K562 (cell line): Measurements from ENCODE around the gene PLA2G2E. TPM values are rescaled to one million over a fixed set of nuclear protein-coding genes. Genes with fewer than 3 reads are reported as not detected.

ENCODE experiments used
- ATAC-seq: fragments of 200-7000 bp; cut with Tn5 transposase; 3 replicates; pipeline ENCODE4 v1.9.1; 2020; ENCODE audit warnings: moderate library complexity
- BruUV-seq: library from RNA; stranded (reverse); fragments of 400-500 nt; replicated peaks from 2 replicates; lab custom pipeline; 2021; lab: Mats Ljungman, UMichigan
- CTCF ChIA-PET: fragments of 300-600 bp; formaldehyde crosslinking; extraction: SDS; loops from one replicate; lab custom pipeline; 2021; ENCODE audit warnings: low intra/inter-chr PET ratio; lab: Yijun Ruan, JAX
- POLR2A ChIA-PET: fragments of 300-600, 350-650 bp; sonication (Branson Sonifier 250); formaldehyde crosslinking; extraction: SDS; loops from one replicate; lab custom pipeline; 2021; ENCODE audit warnings: antibody characterized with exemption, inconsistent platforms; lab: Yijun Ruan, JAX
- DNase-seq, 4 experiments: peaks; one replicate each; pipeline versions ENCODE4 v3.0.0 to v3.0.0-alpha.2; 2011 to 2018; ENCODE audit warnings: low spot score in 3 of 4, mixed read lengths in 3 of 4; ENCODE audit errors: extremely low read depth in 1 of 4
- FAIRE-seq: peaks from 2 replicates; lab custom pipeline; 2011; peaks lifted over from hg19 to GRCh38; lab: Jason Lieb, UNC
- H2AFZ ChIP-seq: 2 replicates; pipeline ENCODE4 v1.6.0; 2011; ENCODE audit warnings: low read depth, low read length, control low read depth, inconsistent platforms
- H3K27ac ChIP-seq: fragments of 200-600 bp; 3 replicates; pipeline ENCODE4 v1.8.0; 2011; ENCODE audit warnings: low read depth, mild to moderate bottlenecking, control low read depth, inconsistent platforms, low read length, moderate library complexity, mixed read lengths; ENCODE audit errors: extremely low read depth
- H3K27me3 ChIP-seq, 2 experiments: fragments of 300-600 bp in 1 of 2; 2 replicates in 1 of 2; 3 replicates in 1 of 2; pipeline versions ENCODE4 v1.6.0 to v1.8.0; 2011; ENCODE audit warnings: inconsistent platforms in 2 of 2, low read length in 2 of 2, mild to moderate bottlenecking in 1 of 2, mixed read lengths in 1 of 2, moderate library complexity in 1 of 2; ENCODE audit not compliant: control insufficient read depth in 2 of 2, insufficient read depth in 2 of 2
- H3K36me3 ChIP-seq: fragments of 300-600 bp; 3 replicates; pipeline ENCODE4 v1.8.0; 2011; ENCODE audit warnings: mild to moderate bottlenecking, low read length, inconsistent platforms; ENCODE audit not compliant: control insufficient read depth, insufficient read depth
- H3K4me1 ChIP-seq, 2 experiments: fragments of 200-600 bp in 1 of 2; replicated peaks in 1 of 2; 2 replicates in 1 of 2; 3 replicates in 1 of 2; pipeline versions ENCODE4 v1.5.1 to v1.8.0; 2011; ENCODE audit warnings: inconsistent platforms in 2 of 2, low read length in 2 of 2, mild to moderate bottlenecking in 1 of 2, mixed read lengths in 1 of 2, moderate library complexity in 1 of 2; ENCODE audit not compliant: control insufficient read depth in 2 of 2, insufficient read depth in 2 of 2
- H3K4me2 ChIP-seq: 2 replicates; pipeline ENCODE4 v1.6.1; 2011; ENCODE audit warnings: low read length, control low read depth, inconsistent platforms, mixed read lengths; ENCODE audit not compliant: insufficient read depth
- H3K4me3 ChIP-seq: fragments of 200-600 bp; sonication (generic), shearing (Covaris generic); 2 replicates; pipeline ENCODE4 v1.5.1; 2016; ENCODE audit warnings: control low read depth, inconsistent platforms
- H3K79me2 ChIP-seq: fragments of 200-600 bp; 3 replicates; pipeline ENCODE4 v1.8.0; 2011; ENCODE audit warnings: low read length, inconsistent platforms; ENCODE audit not compliant: control insufficient read depth, insufficient read depth
- H3K9ac ChIP-seq, 2 experiments: 2 replicates each; pipeline versions ENCODE4 v1.6.0 to v1.6.1; 2011; ENCODE audit warnings: low read depth in 2 of 2, low read length in 2 of 2, control low read depth in 1 of 2, inconsistent platforms in 1 of 2, mild to moderate bottlenecking in 1 of 2, mixed read lengths in 1 of 2; ENCODE audit not compliant: insufficient read depth in 1 of 2
- H3K9me1 ChIP-seq: one replicate; pipeline ENCODE4 v1.6.0; 2011; ENCODE audit warnings: inconsistent platforms, mild to moderate bottlenecking, low read length, moderate library complexity; ENCODE audit not compliant: control insufficient read depth, insufficient read depth
- H3K9me3 ChIP-seq: replicated peaks from 2 replicates; pipeline ENCODE4 v1.5.1; 2011; ENCODE audit warnings: low read depth, low read length, inconsistent platforms; ENCODE audit not compliant: control insufficient read depth, insufficient read depth
- H4K20me1 ChIP-seq: replicated peaks from 2 replicates; pipeline ENCODE4 v1.6.1; 2011; ENCODE audit warnings: low read length, inconsistent platforms, mixed read lengths; ENCODE audit not compliant: control insufficient read depth, insufficient read depth
- ERF ChIP-seq: fragments of 450-650 bp; formaldehyde crosslinking; IDR thresholded peaks from 2 replicates; pipeline ENCODE4 v1.4.0; 2020; ENCODE audit warnings: mild to moderate bottlenecking, mixed read lengths
- NELFE ChIP-seq: IDR thresholded peaks from 2 replicates; pipeline ENCODE4 v1.6.1; 2011; ENCODE audit warnings: mild to moderate bottlenecking; ENCODE audit not compliant: insufficient read depth, insufficient read length
- NFRKB ChIP-seq: fragments of 450-650 bp; IDR thresholded peaks from 2 replicates; pipeline ENCODE4 v1.6.1; 2016; ENCODE audit warnings: low read depth
- SP2 ChIP-seq: IDR thresholded peaks from 2 replicates; pipeline ENCODE4 v1.6.1; 2011; ENCODE audit warnings: mild to moderate bottlenecking, low read depth, low read length, moderate library complexity; ENCODE audit not compliant: poor library complexity, severe bottlenecking; ENCODE audit errors: extremely low read depth
- ZNF77 ChIP-seq: fragments of 250-450 bp; sonication (Bioruptor Pico); IDR thresholded peaks from 2 replicates; pipeline ENCODE4 v1.5.0; 2020
- WGBS: fragments of 100-300 bp; shearing (Covaris generic); methylation state at CpG from one replicate; pipeline ENCODE4 v1.1.6; 2016; ENCODE audit warnings: low coverage, mixed read lengths; ENCODE audit not compliant: insufficient coverage; ENCODE audit errors: missing lambda C conversion rate; 5-methylcytosine and 5-hydroxymethylcytosine counted together
- in situ Hi-C: fragments of 300-500 bp; cut with MboI; formaldehyde crosslinking; loops from 4 replicates; pipeline ENCODE4 v1.15.0; 2018; ENCODE audit warnings: inconsistent platforms, mixed read lengths
- intact Hi-C: fragments of 100-400 bp; cut with micrococcal nuclease; formaldehyde crosslinking; loops from 2 replicates; pipeline ENCODE4 v1.14.2; 2022
- polyA plus RNA-seq, 8 experiments: library from polyadenylated mRNA; depleted of rRNA in 4 of 8; stranded (reverse) in 5 of 8; unstranded in 3 of 8; fragments of >200 nt; fragmentation: Nextera tagmentation in 2 of 8; fragmentation: Illumina TruSeq in 1 of 8; extraction: Ambion mirVana in 2 of 8; extraction: Trizol in 1 of 8; gene quantifications; 2 replicates each; pipeline versions ENCODE4 v1.2.1 to v1.2.3, GENCODE V29; 2011 to 2014; ENCODE audit warnings: inconsistent platforms in 1 of 8, missing spikeins in 1 of 8
- total RNA-seq, 7 experiments: library from RNA; depleted of rRNA in 6 of 7; stranded (reverse); fragments of >200 nt in 6 of 7; fragmentation: Illumina TruSeq in 2 of 7; extraction: Trizol in 2 of 7; gene quantifications; 2 replicates each; pipeline versions ENCODE4 v1.2.1 to v1.2.3, GENCODE V29; 2011 to 2021; ENCODE audit warnings: low replicate concordance in 1 of 7
- TF ChIP-seq, protein P1 (sequence below): fragments of 450-650 bp; conservative IDR thresholded peaks from 2 replicates; pipeline ENCODE4 v1.6.1; 2016; ENCODE audit warnings: missing genetic modification characterization, low read depth, mild to moderate bottlenecking, missing compliant biosample characterization, moderate library complexity
- TF ChIP-seq, protein P2 (sequence below): fragments of 250-450 bp; sonication (Bioruptor Pico); IDR thresholded peaks from 2 replicates; pipeline ENCODE4 v1.9.0; 2021; ENCODE audit warnings: mild to moderate bottlenecking
- TF ChIP-seq, protein P3 (sequence below), 2 experiments: fragments of 450-650 bp; formaldehyde crosslinking in 1 of 2; IDR thresholded peaks; 2 replicates each; pipeline versions ENCODE4 v1.4.0 to v1.6.1; 2014 to 2020; ENCODE audit warnings: mild to moderate bottlenecking in 2 of 2, borderline replicate concordance in 1 of 2, low read depth in 1 of 2

Gene PLA2G2E
- total and polyA plus RNA-seq, 9 of the 15 experiments (the other 6 are each of a cell fraction or from before 2014, with no cell fraction given): not detected

DNA sequence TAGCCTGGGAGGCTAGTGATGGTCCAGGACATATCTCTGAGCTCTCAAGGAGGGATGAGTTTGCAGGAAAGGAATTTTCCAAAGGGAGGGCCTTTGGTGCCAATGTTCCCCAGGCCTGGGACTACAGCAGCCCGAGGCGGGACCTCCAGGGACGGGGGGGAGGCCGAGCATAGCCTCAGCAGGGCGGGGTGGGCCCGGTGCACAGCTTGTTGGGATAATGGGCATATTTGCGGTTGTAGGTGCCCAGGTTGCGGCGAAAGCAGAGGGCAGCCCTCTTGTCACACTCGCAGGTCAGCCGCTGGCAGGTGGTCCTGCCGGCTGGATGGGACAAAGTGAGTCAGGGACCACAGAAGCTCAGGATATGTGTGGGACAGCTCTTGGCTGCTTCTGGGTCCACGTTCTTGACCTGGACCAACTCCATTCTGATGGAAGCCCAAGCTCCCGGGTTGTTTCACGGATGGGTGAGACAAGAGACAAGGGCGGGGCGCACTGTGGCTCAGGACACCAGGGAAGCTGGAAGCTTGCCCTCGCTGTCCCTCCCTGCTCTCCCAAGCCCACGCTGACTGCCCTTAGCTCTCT is 3.2 kb downstream of the PLA2G2E start (continued):
- TF ChIP-seq, protein P1, sequence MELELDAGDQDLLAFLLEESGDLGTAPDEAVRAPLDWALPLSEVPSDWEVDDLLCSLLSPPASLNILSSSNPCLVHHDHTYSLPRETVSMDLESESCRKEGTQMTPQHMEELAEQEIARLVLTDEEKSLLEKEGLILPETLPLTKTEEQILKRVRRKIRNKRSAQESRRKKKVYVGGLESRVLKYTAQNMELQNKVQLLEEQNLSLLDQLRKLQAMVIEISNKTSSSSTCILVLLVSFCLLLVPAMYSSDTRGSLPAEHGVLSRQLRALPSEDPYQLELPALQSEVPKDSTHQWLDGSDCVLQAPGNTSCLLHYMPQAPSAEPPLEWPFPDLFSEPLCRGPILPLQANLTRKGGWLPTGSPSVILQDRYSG (tag): no peak
- no peak for TF ChIP-seq SP2
- no peak for TF ChIP-seq ZNF77 (CRISPR knock-in tag)
- no peak for TF ChIP-seq ERF (CRISPR knock-in tag)
- no peak for TF ChIP-seq NELFE
- no peak for TF ChIP-seq NFRKB
- TF ChIP-seq, protein P2, sequence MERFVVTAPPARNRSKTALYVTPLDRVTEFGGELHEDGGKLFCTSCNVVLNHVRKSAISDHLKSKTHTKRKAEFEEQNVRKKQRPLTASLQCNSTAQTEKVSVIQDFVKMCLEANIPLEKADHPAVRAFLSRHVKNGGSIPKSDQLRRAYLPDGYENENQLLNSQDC (CRISPR knock-in tag): no peak

DNA sequence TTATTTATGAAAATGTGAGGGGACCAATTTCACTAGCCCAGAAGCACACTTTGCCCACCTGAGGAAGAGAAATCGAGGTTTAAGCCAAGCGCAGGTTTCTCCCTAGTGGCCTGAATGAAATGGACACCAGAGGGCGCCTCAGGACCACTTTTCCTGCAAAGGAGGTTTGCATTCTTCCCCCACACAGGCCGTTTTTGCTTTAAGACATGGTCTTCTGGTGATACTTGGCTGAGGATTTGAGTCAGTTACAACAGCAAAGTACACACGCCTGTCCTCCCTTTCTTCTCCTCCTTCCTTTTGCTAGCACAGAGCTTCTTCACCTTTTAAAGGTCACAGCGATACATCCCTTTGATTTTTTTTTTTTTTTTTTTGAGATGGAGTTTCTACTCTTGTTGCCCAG is 5.4 kb downstream of the PLA2G2E start:
- intact Hi-C loops: loop anchor here (1.0 to 5.0 kb wide), 3 partner anchors 234 to 574 kb away; no protein-coding TSS in a partner anchor
- Histone ChIP-seq H4K20me1 (no peaks in the 10 kb centered on the region), H3K9me1 (no peaks in the 10 kb centered on the region), H3K4me2 (no peak overlapping the region), H3K79me2 (no peaks in the 10 kb centered on the region), H2AFZ (no peak overlapping the region), H3K9ac (no peak overlapping the region), H3K4me3 (no peak overlapping the region), H3K36me3 (peaks cover 15% of the 10 kb centered on the region; the same call in 1 of the 3 replicates), H3K4me1 (peaks cover 0 to 6% of the 10 kb centered on the region in 2 experiments; a peak in 2 of 5 replicates), H3K27me3 (peaks cover 9 to 32% of the 10 kb centered on the region in 2 experiments; a peak in 4 of 5 replicates), H3K27ac (no peak overlapping the region), H3K9me3 (no peaks in the 10 kb centered on the region)
- peak; percentile 85 to 90 (median 86) for DNase-seq
- in situ Hi-C loops: loop anchor here (25.0 kb wide), 1 partner anchor 1294 kb away; no protein-coding TSS in a partner anchor
- POLR2A ChIA-PET: no interaction called here
- no TSS peak for BruUV-seq
- peak; percentile 94 for FAIRE-seq
- peak; percentile 89 for ATAC-seq
- CTCF ChIA-PET: interaction anchor here (0.7 to 2.2 kb wide), 7 partner anchors 180 to 1617 kb away, joined by 3 to 24 read pairs (median 4); no protein-coding TSS in a partner anchor
- WGBS: 18% methylated on average over 6 of the region's 6 CpGs
- TF ChIP-seq, protein P3, sequence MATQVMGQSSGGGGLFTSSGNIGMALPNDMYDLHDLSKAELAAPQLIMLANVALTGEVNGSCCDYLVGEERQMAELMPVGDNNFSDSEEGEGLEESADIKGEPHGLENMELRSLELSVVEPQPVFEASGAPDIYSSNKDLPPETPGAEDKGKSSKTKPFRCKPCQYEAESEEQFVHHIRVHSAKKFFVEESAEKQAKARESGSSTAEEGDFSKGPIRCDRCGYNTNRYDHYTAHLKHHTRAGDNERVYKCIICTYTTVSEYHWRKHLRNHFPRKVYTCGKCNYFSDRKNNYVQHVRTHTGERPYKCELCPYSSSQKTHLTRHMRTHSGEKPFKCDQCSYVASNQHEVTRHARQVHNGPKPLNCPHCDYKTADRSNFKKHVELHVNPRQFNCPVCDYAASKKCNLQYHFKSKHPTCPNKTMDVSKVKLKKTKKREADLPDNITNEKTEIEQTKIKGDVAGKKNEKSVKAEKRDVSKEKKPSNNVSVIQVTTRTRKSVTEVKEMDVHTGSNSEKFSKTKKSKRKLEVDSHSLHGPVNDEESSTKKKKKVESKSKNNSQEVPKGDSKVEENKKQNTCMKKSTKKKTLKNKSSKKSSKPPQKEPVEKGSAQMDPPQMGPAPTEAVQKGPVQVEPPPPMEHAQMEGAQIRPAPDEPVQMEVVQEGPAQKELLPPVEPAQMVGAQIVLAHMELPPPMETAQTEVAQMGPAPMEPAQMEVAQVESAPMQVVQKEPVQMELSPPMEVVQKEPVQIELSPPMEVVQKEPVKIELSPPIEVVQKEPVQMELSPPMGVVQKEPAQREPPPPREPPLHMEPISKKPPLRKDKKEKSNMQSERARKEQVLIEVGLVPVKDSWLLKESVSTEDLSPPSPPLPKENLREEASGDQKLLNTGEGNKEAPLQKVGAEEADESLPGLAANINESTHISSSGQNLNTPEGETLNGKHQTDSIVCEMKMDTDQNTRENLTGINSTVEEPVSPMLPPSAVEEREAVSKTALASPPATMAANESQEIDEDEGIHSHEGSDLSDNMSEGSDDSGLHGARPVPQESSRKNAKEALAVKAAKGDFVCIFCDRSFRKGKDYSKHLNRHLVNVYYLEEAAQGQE (IDR thresholded peaks at IDR 0.05; ENCODE audit: borderline replicate concordance): peak; percentile 90
- TF ChIP-seq, protein P3 (CRISPR knock-in tag; IDR thresholded peaks at IDR 0.05; ENCODE audit: low read depth): no peak
